ENCODE data around the gene APOH. TPM values are rescaled to one million over a fixed set of nuclear protein-coding genes. Genes with fewer than 3 reads are reported as not detected.

The APOH gene
- total RNA-seq, 4 donors from 2014 or later = 1.1 TPM; not detected in 3

DNA sequence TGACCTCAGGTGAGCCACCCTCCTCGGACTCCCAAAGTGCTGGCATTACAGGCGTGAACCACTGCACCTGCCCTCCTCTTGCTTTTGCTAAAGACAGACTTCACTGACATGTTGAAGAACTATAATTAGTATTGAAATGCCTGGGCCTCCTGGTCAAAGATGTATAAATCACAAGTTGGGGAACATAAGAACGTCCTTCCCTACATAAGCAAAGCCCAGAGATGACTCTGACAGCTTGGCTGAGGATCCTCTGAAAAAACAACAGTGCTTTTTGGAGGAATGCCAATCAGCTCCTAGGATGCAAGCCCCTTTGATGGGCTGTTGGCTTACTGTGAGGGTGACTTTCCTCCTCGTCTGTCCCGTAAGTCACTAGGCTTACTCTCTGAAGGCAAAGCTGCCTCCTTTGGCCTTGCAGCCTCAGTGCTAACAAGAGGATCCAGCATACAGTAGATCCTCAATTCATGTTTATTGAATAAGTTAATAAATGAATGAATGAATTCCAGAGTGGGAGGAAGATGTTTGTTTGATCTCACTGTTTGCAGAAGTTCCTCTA, 6.3 kb downstream of the APOH start:
- no peak for DNase-seq
- Histone ChIP-seq H3K27ac (no peak overlapping the region), H3K9me3 (no peaks in the 10 kb centered on the region), H3K4me3 (no peak overlapping the region), H3K36me3 (no peaks in the 10 kb centered on the region), H3K4me1 (no peaks in the 10 kb centered on the region), H3K27me3 (no peaks in the 10 kb centered on the region)
- TF ChIP-seq, protein P1, sequence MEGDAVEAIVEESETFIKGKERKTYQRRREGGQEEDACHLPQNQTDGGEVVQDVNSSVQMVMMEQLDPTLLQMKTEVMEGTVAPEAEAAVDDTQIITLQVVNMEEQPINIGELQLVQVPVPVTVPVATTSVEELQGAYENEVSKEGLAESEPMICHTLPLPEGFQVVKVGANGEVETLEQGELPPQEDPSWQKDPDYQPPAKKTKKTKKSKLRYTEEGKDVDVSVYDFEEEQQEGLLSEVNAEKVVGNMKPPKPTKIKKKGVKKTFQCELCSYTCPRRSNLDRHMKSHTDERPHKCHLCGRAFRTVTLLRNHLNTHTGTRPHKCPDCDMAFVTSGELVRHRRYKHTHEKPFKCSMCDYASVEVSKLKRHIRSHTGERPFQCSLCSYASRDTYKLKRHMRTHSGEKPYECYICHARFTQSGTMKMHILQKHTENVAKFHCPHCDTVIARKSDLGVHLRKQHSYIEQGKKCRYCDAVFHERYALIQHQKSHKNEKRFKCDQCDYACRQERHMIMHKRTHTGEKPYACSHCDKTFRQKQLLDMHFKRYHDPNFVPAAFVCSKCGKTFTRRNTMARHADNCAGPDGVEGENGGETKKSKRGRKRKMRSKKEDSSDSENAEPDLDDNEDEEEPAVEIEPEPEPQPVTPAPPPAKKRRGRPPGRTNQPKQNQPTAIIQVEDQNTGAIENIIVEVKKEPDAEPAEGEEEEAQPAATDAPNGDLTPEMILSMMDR (IDR thresholded peaks at IDR 0.05) = no peak
- no peak for TF ChIP-seq POLR2A (IDR thresholded peaks at IDR 0.05)

DNA sequence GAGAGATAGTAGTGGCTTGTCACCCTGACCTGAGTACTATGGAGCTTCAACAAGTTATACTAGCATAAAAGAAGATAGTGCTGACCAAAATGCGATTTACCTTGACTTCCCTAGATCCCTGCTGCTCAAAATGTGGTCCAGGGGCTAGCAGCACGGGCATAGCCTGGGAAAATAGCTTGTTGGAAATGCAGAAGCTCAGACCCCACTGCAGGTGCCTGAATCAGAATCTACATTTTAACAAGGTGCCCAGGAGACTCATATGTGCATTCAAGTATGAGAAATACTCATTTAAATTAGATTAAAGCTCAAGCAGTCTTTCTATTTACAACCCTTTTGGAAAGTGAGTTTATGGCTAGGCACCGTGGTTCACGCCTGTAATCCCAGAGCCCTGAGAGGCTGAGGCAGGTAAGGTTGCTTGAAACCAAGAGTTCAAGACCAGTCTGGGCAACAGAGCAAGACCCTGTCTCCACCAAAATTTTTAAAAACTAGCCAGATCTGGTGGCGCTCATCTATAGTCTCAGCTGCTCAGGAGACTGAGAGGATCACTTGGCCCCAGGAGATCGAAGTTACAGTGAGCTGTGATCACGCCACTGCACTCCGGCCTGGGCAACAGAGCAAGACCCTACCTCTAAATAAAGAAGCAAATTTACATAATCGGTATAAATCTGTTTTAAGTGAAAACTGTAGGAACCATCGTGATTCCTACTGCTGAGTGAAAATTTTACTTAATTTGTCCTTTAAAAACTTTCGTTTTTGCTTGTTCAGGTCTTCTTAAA, 7.3 kb downstream of the APOH start:
- TF ChIP-seq POLR2A (IDR thresholded peaks at IDR 0.05) = no peak
- TF ChIP-seq, protein P1 (IDR thresholded peaks at IDR 0.05) = no peak
- H3K4me1 ChIP-seq = no peaks in the 10 kb centered on the region
- no peak for DNase-seq

DNA sequence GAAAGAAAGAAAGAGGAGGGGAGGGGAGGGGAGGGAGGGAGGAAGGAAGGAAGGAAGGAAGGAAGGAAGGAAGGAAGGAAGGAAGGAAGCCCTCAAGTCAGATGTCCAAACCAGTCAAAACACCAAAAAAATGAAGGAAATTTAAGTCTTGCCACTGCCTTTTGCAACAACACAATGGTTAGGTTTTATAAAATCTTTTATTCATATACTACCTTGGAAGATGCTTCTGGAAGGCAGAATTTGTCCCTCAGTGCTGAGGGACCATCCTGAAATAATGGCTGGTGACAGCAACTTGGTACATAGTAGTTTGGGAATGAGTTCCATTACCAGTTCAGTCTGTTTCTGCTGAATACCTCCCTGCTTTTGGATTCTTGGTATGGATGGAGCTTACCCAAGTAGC, 7.9 kb downstream of the APOH start:
- H3K27ac ChIP-seq = no peak overlapping the region
- H3K36me3 ChIP-seq = no peaks in the 10 kb centered on the region
- H3K4me3 ChIP-seq = no peak overlapping the region
- H3K27me3 ChIP-seq = no peaks in the 10 kb centered on the region
- TF ChIP-seq POLR2A (IDR thresholded peaks at IDR 0.05) = no peak
- TF ChIP-seq, protein P1 (IDR thresholded peaks at IDR 0.05) = no peak
- DNase-seq = no peak
- no peaks in the 10 kb centered on the region for H3K9me3 ChIP-seq
- no peaks in the 10 kb centered on the region for H3K4me1 ChIP-seq

More for the DNA sequence above, 7.3 kb downstream of the APOH start:
- Histone ChIP-seq H3K27me3 (no peaks in the 10 kb centered on the region), H3K9me3 (no peaks in the 10 kb centered on the region), H3K36me3 (no peaks in the 10 kb centered on the region), H3K27ac (no peak overlapping the region), H3K4me3 (no peak overlapping the region)

DNA sequence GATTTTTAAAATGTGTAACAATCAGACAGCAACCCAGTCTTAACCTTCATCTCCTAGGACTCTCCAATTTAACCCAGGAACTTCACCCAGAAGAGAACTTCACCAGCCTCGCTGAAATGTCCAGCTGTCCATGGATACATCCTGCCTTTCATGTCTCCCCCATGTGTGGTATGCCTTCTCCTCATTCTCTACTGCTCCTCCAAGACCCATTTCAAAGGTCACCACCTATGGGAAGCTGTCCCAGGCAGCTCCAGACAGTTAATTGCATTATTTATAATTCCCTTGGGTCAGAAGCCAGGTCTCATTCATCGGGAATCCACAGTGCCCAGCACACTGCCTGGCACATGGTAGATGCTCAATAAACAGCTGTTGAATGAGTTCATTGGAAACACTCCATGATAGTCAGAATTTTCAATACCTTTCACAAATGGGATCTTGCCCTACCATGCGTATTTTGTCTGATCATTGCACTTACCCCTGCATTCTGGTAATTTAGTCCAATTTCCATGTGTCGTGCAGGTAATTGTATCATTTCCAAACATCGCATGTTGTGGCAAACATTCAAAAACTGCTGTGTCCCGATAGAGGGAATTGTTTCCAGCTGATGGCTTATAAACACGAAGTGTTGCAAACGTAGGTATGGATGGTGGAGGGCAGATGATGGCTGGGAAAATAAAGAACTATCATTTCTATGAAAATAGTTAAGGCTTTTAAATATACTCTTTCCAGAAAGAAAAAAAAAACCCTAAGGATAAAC, 9.0 kb downstream of the APOH start:
- Histone ChIP-seq H3K9me3 (no peaks in the 10 kb centered on the region), H3K36me3 (no peaks in the 10 kb centered on the region), H3K4me1 (no peaks in the 10 kb centered on the region), H3K27ac (no peak overlapping the region), H3K27me3 (no peaks in the 10 kb centered on the region), H3K4me3 (no peak overlapping the region)
- no peak for TF ChIP-seq POLR2A (IDR thresholded peaks at IDR 0.05)
- TF ChIP-seq, protein P1 (IDR thresholded peaks at IDR 0.05) = no peak
- no peak for DNase-seq

DNA sequence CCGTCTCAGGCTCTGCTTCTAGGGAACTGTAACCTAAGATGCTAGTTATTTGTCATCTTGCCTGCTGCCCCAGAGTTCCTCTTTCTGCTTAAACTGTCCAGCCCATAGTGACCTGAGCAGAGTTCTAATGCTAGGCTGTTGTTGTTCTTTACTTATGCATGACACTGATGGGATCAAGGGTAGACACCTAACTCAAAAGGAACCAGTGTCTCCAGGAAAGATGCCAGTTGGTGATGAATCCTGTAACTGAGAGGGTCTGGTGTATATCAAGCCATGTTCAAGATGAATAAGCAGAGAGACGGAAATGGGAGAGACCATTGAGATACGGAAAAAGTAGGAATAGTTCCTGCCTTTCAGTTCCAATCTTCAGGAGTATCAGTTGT, 13.7 kb downstream of the APOH start:
- no peak for DNase-seq
- Histone ChIP-seq H3K27me3 (no peaks in the 10 kb centered on the region), H3K4me3 (no peak overlapping the region), H3K4me1 (no peaks in the 10 kb centered on the region), H3K9me3 (no peaks in the 10 kb centered on the region), H3K36me3 (no peaks in the 10 kb centered on the region), H3K27ac (no peak overlapping the region)
- no peak for TF ChIP-seq POLR2A (IDR thresholded peaks at IDR 0.05)
- TF ChIP-seq, protein P1 (IDR thresholded peaks at IDR 0.05) = no peak
